HEK293 (cell line): Measurements from ENCODE around the gene WDR44.

Experiments
- EGR2 ChIP-seq: fragments of 450-650 bp; formaldehyde crosslinking; IDR thresholded peaks from 2 replicates; pipeline ENCODE4 v1.5.1; 2016; ENCODE audit warnings: low read depth, missing biosample characterization, missing genetic modification characterization
- FEZF1 ChIP-seq: fragments of 450-650 bp; formaldehyde crosslinking; IDR thresholded peaks from 2 replicates; pipeline ENCODE4 v1.5.1; 2016; ENCODE audit warnings: missing biosample characterization, missing genetic modification characterization
- KLF1 ChIP-seq: fragments of 450-650 bp; formaldehyde crosslinking; IDR thresholded peaks from 2 replicates; pipeline ENCODE4 v1.5.1; 2016; ENCODE audit warnings: missing biosample characterization, missing genetic modification characterization
- KLF8 ChIP-seq: fragments of 450-650 bp; formaldehyde crosslinking; IDR thresholded peaks from 2 replicates; pipeline ENCODE4 v1.5.1; 2016; ENCODE audit warnings: missing biosample characterization, missing genetic modification characterization
- MEIS1 ChIP-seq: sonication (generic); formaldehyde crosslinking; IDR thresholded peaks from 2 replicates; pipeline ENCODE4 v1.8.1; 2022; ENCODE audit warnings: missing genetic modification reagents, mild to moderate bottlenecking, borderline replicate concordance
- MYNN ChIP-seq: fragments of 450-650 bp; formaldehyde crosslinking; IDR thresholded peaks from 2 replicates; pipeline ENCODE4 v1.5.1; 2016; ENCODE audit warnings: missing biosample characterization, missing genetic modification characterization, borderline replicate concordance
- MZF1 ChIP-seq: fragments of 450-650 bp; formaldehyde crosslinking; IDR thresholded peaks from 2 replicates; pipeline ENCODE4 v1.5.1; 2017; ENCODE audit warnings: missing biosample characterization, missing genetic modification characterization, borderline replicate concordance
- OVOL3 ChIP-seq: fragments of 450-650 bp; formaldehyde crosslinking; IDR thresholded peaks from 2 replicates; pipeline ENCODE4 v1.5.1; 2016; ENCODE audit warnings: missing biosample characterization, missing genetic modification characterization
- SP7 ChIP-seq: fragments of 450-650 bp; formaldehyde crosslinking; IDR thresholded peaks from 2 replicates; pipeline ENCODE4 v1.5.1; 2016; ENCODE audit warnings: missing biosample characterization, missing genetic modification characterization
- ZIC2 ChIP-seq: fragments of 450-650 bp; formaldehyde crosslinking; IDR thresholded peaks from 2 replicates; pipeline ENCODE4 v1.5.1; 2016; ENCODE audit warnings: missing biosample characterization, missing genetic modification characterization
- ZNF112 ChIP-seq: fragments of 450-650 bp; formaldehyde crosslinking; IDR thresholded peaks from 2 replicates; pipeline ENCODE4 v1.5.0; 2017; ENCODE audit warnings: missing biosample characterization, missing genetic modification characterization
- ZNF138 ChIP-seq: fragments of 450-650 bp; formaldehyde crosslinking; IDR thresholded peaks from 2 replicates; pipeline ENCODE4 v1.5.1; 2016; ENCODE audit warnings: missing biosample characterization, missing genetic modification characterization, borderline replicate concordance
- ZNF202 ChIP-seq: fragments of 450-650 bp; formaldehyde crosslinking; IDR thresholded peaks from 2 replicates; pipeline ENCODE4 v1.5.1; 2016; ENCODE audit warnings: missing biosample characterization, missing genetic modification characterization, borderline replicate concordance
- ZNF239 ChIP-seq: fragments of 450-650 bp; formaldehyde crosslinking; IDR thresholded peaks from 2 replicates; pipeline ENCODE4 v1.5.1; 2016; ENCODE audit warnings: missing biosample characterization, missing genetic modification characterization
- ZNF266 ChIP-seq: fragments of 450-650 bp; formaldehyde crosslinking; IDR thresholded peaks from 2 replicates; pipeline ENCODE4 v1.5.1; 2016; ENCODE audit warnings: missing biosample characterization, missing genetic modification characterization, low read depth
- ZNF292 ChIP-seq: fragments of 450-650 bp; formaldehyde crosslinking; IDR thresholded peaks from 2 replicates; pipeline ENCODE4 v1.5.1; 2016; ENCODE audit warnings: low read depth, missing biosample characterization, missing genetic modification characterization, borderline replicate concordance
- ZNF311 ChIP-seq: fragments of 450-650 bp; formaldehyde crosslinking; IDR thresholded peaks from 2 replicates; pipeline ENCODE4 v1.5.1; 2017; ENCODE audit warnings: missing biosample characterization, missing genetic modification characterization, borderline replicate concordance
- ZNF324 ChIP-seq: fragments of 450-650 bp; formaldehyde crosslinking; IDR thresholded peaks from 2 replicates; pipeline ENCODE4 v1.5.1; 2016; ENCODE audit warnings: missing biosample characterization, missing genetic modification characterization
- ZNF341 ChIP-seq: fragments of 450-650 bp; formaldehyde crosslinking; IDR thresholded peaks from 2 replicates; pipeline ENCODE4; 2016; ENCODE audit warnings: low read depth, missing biosample characterization, missing genetic modification characterization
- ZNF362 ChIP-seq: fragments of 450-650 bp; formaldehyde crosslinking; IDR thresholded peaks from 2 replicates; pipeline ENCODE4 v1.5.1; 2016; ENCODE audit warnings: missing biosample characterization, missing genetic modification characterization
- ZNF416 ChIP-seq: fragments of 450-650 bp; formaldehyde crosslinking; IDR thresholded peaks from 2 replicates; pipeline ENCODE4 v1.5.1; 2016; ENCODE audit warnings: missing biosample characterization, missing genetic modification characterization
- ZNF501 ChIP-seq: fragments of 450-650 bp; formaldehyde crosslinking; IDR thresholded peaks from 2 replicates; pipeline ENCODE4 v1.5.1; 2016; ENCODE audit warnings: missing biosample characterization, missing genetic modification characterization
- ZNF521 ChIP-seq: fragments of 450-650 bp; formaldehyde crosslinking; IDR thresholded peaks from 2 replicates; pipeline ENCODE4 v1.5.1; 2017; ENCODE audit warnings: missing biosample characterization, mild to moderate bottlenecking, missing genetic modification characterization
- ZNF544 ChIP-seq: fragments of 450-650 bp; formaldehyde crosslinking; IDR thresholded peaks from 2 replicates; pipeline ENCODE4 v1.5.0; 2017; ENCODE audit warnings: missing biosample characterization, missing genetic modification characterization
- ZNF558 ChIP-seq: fragments of 450-650 bp; formaldehyde crosslinking; IDR thresholded peaks from 2 replicates; pipeline ENCODE4 v1.5.1; 2016; ENCODE audit warnings: missing biosample characterization, missing genetic modification characterization
- ZNF658 ChIP-seq: fragments of 450-650 bp; formaldehyde crosslinking; IDR thresholded peaks from 2 replicates; pipeline ENCODE4; 2016; ENCODE audit warnings: missing biosample characterization, missing genetic modification characterization
- ZNF785 ChIP-seq: fragments of 450-650 bp; formaldehyde crosslinking; IDR thresholded peaks from 2 replicates; pipeline ENCODE4 v1.5.1; 2016; ENCODE audit warnings: missing biosample characterization, missing genetic modification characterization
- ZNF837 ChIP-seq: fragments of 450-650 bp; formaldehyde crosslinking; IDR thresholded peaks from 2 replicates; pipeline ENCODE4 v1.5.1; 2016; ENCODE audit warnings: missing biosample characterization, missing genetic modification characterization
- ZSCAN18 ChIP-seq: fragments of 450-650 bp; formaldehyde crosslinking; IDR thresholded peaks from 2 replicates; pipeline ENCODE4 v1.5.1; 2016; ENCODE audit warnings: missing biosample characterization, missing genetic modification characterization
- TF ChIP-seq, protein P1 (sequence below): fragments of 450-650 bp; formaldehyde crosslinking; IDR thresholded peaks from 2 replicates; pipeline ENCODE4 v1.5.1; 2016; ENCODE audit warnings: missing biosample characterization, missing genetic modification characterization
- TF ChIP-seq, protein P2 (sequence below): fragments of 450-650 bp; formaldehyde crosslinking; IDR thresholded peaks from 2 replicates; pipeline ENCODE4 v1.5.1; 2016; ENCODE audit warnings: missing biosample characterization, missing genetic modification characterization
- TF ChIP-seq, protein P3 (sequence below): fragments of 450-650 bp; formaldehyde crosslinking; IDR thresholded peaks from 2 replicates; pipeline ENCODE4 v1.5.1; 2016; ENCODE audit warnings: missing biosample characterization, missing genetic modification characterization

WDR44 gene

DNA sequence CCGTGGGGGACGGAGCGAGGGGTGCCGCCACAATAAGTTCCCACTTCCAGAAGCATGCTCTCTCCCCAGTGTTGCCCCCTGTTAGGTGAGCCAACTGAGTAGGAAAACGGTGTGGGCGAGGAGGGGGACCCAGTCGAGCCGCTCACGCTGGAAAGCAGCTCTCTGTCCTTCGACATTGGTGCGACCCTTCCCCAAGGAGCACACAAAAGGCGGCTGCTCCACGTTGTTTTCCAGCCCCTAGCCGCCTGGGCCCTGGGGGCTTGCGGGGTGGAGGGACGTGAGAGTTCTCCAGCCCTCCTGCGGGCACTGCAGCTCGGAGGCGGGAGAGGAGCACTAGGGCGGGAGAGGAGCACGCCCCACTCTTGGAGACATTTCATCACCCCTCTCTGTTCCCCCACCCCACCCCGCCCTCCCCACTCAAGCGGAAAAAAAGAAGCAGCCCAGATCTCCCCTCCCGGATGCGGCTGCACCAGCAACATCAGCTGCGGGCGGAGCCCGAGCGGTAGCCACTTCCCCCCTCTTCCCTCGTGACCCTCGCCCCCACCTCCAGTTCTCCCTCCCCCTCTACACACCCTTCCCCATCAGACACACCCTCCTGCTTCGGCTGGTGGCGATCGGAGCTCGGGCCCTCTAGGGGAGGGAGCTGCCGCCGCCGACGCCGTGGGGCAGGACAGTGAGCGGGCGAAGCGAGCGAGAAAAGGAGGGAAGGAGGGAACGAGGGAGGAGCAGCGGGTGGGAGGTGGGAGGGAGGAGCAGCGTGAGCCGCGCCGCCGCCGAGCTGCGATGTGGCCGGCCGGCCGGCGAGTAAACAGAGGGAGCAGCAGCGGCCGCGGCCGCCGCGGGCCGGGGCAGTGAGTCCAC is 149.4 kb downstream of the WDR44 start, which contains the start of gene DOCK11 (continued):
- TF ChIP-seq, protein P1, sequence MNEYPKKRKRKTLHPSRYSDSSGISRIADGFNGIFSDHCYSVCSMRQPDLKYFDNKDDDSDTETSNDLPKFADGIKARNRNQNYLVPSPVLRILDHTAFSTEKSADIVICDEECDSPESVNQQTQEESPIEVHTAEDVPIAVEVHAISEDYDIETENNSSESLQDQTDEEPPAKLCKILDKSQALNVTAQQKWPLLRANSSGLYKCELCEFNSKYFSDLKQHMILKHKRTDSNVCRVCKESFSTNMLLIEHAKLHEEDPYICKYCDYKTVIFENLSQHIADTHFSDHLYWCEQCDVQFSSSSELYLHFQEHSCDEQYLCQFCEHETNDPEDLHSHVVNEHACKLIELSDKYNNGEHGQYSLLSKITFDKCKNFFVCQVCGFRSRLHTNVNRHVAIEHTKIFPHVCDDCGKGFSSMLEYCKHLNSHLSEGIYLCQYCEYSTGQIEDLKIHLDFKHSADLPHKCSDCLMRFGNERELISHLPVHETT (tag by site-specific recombination): no peak
- TF ChIP-seq MZF1 (peak; percentile 56; the same call in 1 of the 2 replicates), FEZF1 (tag by site-specific recombination) (no peak), ZNF362 (tag by site-specific recombination) (no peak), MYNN (no peak), OVOL3 (no peak), SP7 (peak; percentile 75), ZNF138 (tag by site-specific recombination) (no peak), MEIS1 (no peak), ZNF521 (no peak), EGR2 (peak; percentile 87), ZNF501 (no peak), ZNF112 (tag by site-specific recombination) (no peak), ZNF311 (no peak), ZNF324 (tag by site-specific recombination) (no peak), ZNF239 (no peak), KLF1 (peak; percentile 93), ZNF785 (tag by site-specific recombination) (no peak), ZNF292 (tag by site-specific recombination) (no peak), ZNF558 (no peak), ZNF341 (tag by site-specific recombination) (peak; percentile 93), ZIC2 (tag by site-specific recombination) (peak; percentile 57; the same call in 1 of the 2 replicates), ZNF416 (tag by site-specific recombination) (no peak), ZNF266 (tag by site-specific recombination) (no peak), ZNF837 (tag by site-specific recombination) (no peak), ZNF658 (tag by site-specific recombination) (no peak), KLF8 (tag by site-specific recombination) (peak; percentile 78), ZNF544 (tag by site-specific recombination) (no peak), ZNF202 (tag by site-specific recombination) (no peak), ZSCAN18 (tag by site-specific recombination) (no peak)
- TF ChIP-seq, protein P2, sequence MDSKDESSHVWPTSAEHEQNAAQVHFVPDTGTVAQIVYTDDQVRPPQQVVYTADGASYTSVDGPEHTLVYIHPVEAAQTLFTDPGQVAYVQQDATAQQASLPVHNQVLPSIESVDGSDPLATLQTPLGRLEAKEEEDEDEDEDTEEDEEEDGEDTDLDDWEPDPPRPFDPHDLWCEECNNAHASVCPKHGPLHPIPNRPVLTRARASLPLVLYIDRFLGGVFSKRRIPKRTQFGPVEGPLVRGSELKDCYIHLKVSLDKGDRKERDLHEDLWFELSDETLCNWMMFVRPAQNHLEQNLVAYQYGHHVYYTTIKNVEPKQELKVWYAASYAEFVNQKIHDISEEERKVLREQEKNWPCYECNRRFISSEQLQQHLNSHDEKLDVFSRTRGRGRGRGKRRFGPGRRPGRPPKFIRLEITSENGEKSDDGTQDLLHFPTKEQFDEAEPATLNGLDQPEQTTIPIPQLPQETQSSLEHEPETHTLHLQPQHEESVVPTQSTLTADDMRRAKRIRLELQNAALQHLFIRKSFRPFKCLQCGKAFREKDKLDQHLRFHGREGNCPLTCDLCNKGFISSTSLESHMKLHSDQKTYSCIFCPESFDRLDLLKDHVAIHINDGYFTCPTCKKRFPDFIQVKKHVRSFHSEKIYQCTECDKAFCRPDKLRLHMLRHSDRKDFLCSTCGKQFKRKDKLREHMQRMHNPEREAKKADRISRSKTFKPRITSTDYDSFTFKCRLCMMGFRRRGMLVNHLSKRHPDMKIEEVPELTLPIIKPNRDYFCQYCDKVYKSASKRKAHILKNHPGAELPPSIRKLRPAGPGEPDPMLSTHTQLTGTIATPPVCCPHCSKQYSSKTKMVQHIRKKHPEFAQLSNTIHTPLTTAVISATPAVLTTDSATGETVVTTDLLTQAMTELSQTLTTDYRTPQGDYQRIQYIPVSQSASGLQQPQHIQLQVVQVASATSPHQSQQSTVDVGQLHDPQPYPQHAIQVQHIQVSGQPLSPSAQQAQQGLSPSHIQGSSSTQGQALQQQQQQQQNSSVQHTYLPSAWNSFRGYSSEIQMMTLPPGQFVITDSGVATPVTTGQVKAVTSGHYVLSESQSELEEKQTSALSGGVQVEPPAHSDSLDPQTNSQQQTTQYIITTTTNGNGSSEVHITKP (tag by site-specific recombination): peak; percentile 76
- TF ChIP-seq, protein P3, sequence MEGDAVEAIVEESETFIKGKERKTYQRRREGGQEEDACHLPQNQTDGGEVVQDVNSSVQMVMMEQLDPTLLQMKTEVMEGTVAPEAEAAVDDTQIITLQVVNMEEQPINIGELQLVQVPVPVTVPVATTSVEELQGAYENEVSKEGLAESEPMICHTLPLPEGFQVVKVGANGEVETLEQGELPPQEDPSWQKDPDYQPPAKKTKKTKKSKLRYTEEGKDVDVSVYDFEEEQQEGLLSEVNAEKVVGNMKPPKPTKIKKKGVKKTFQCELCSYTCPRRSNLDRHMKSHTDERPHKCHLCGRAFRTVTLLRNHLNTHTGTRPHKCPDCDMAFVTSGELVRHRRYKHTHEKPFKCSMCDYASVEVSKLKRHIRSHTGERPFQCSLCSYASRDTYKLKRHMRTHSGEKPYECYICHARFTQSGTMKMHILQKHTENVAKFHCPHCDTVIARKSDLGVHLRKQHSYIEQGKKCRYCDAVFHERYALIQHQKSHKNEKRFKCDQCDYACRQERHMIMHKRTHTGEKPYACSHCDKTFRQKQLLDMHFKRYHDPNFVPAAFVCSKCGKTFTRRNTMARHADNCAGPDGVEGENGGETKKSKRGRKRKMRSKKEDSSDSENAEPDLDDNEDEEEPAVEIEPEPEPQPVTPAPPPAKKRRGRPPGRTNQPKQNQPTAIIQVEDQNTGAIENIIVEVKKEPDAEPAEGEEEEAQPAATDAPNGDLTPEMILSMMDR (tag by site-specific recombination): peak; percentile 17; the same call in 1 of the 2 replicates
